T-helper 1 cell treated with Interleukin-12 subunit alpha and Interleukin-12 subunit beta and Interleukin-4 antibody, amounts not matched to agents 30 ng/mL and 1 ng/mL, for 36 hours (primary cell): Measurements from ENCODE around the gene ZNRF2. TPM values are rescaled to one million over a fixed set of nuclear protein-coding genes. Genes with fewer than 3 reads are reported as not detected.

ENCODE experiments used
- intact Hi-C: fragments of 100-400 bp; cut with micrococcal nuclease; formaldehyde crosslinking; loops from one replicate; pipeline ENCODE4 v1.15.1; 2024
- total RNA-seq: library from RNA; stranded (reverse); gene quantifications from 2 replicates; pipeline ENCODE4 v1.2.3, GENCODE V29; 2022

Gene ZNRF2
- total RNA-seq, 1 donor from 2014 or later, result 15.6 TPM

GRCh38 chr7:30313348-30313747, 29.0 kb downstream of the ZNRF2 start:
- intact Hi-C loops, result loop anchor here (1.0 kb wide), 1 partner anchor 8 kb away; no protein-coding TSS in a partner anchor

- intact Hi-C loops, result loop anchor here (1.0 kb wide), 1 partner anchor 8 kb away; no protein-coding TSS in a partner anchor
Measured at GRCh38 chr7:30313793-30314192, 29.4 kb downstream of the ZNRF2 start.

- intact Hi-C loops, result no loop called here
Measured at GRCh38 chr7:30315589-30315988, 31.2 kb downstream of the ZNRF2 start.

GRCh38 chr7:30320392-30320791, 36.0 kb downstream of the ZNRF2 start:
- intact Hi-C loops, result loop anchor here (5.0 kb wide), 1 partner anchor 127 kb away; no protein-coding TSS in a partner anchor

- intact Hi-C loops, result loop anchor here (1.0 to 5.0 kb wide), 2 partner anchors 8 to 126 kb away; no protein-coding TSS in a partner anchor
Measured at GRCh38 chr7:30321089-30321881, 36.9 kb downstream of the ZNRF2 start.

GRCh38 chr7:30321882-30322192, 37.4 kb downstream of the ZNRF2 start:
- intact Hi-C loops, result loop anchor here (1.0 to 5.0 kb wide), 6 partner anchors 8 to 125 kb away; no protein-coding TSS in a partner anchor

- intact Hi-C loops, result loop anchor here (1.0 to 5.0 kb wide), 6 partner anchors 8 to 296 kb away; partner anchors contain the start of gene FKBP14
Measured at GRCh38 chr7:30322271-30323005, 38.0 kb downstream of the ZNRF2 start.

- intact Hi-C loops, result loop anchor here (1.0 to 5.0 kb wide), 3 partner anchors 14 to 297 kb away; partner anchors contain the start of gene FKBP14
Measured at GRCh38 chr7:30323006-30323355, 38.6 kb downstream of the ZNRF2 start.

- intact Hi-C loops, result no loop called here
Measured at GRCh38 chr7:30327813-30328212, 43.4 kb downstream of the ZNRF2 start.

- intact Hi-C loops, result no loop called here
Measured at GRCh38 chr7:30328381-30328780, 44.0 kb downstream of the ZNRF2 start.

GRCh38 chr7:30329716-30330115, 45.3 kb downstream of the ZNRF2 start:
- intact Hi-C loops, result loop anchor here (1.0 to 2.0 kb wide), 4 partner anchors 7 to 43 kb away; no protein-coding TSS in a partner anchor

- intact Hi-C loops, result loop anchor here (1.0 to 2.0 kb wide), 4 partner anchors 8 to 44 kb away; no protein-coding TSS in a partner anchor
Measured at GRCh38 chr7:30330134-30331111, 46.0 kb downstream of the ZNRF2 start.

GRCh38 chr7:30331338-30331737, 46.9 kb downstream of the ZNRF2 start:
- intact Hi-C loops, result loop anchor here (2.0 kb wide), 1 partner anchor 23 kb away; no protein-coding TSS in a partner anchor

- intact Hi-C loops, result no loop called here
Measured at GRCh38 chr7:30332549-30332948, 48.2 kb downstream of the ZNRF2 start.

GRCh38 chr7:30335763-30336487, 51.5 kb downstream of the ZNRF2 start:
- intact Hi-C loops, result no loop called here

GRCh38 chr7:30344513-30344912, 60.1 kb downstream of the ZNRF2 start:
- intact Hi-C loops, result no loop called here

GRCh38 chr7:30347226-30348082, 63.1 kb downstream of the ZNRF2 start:
- intact Hi-C loops, result loop anchor here (1.0 to 5.0 kb wide), 10 partner anchors 17 to 379 kb away; partner anchors contain the start of genes GARS1, MTURN and ZNRF2

- intact Hi-C loops, result loop anchor here (1.0 to 5.0 kb wide), 10 partner anchors 18 to 379 kb away; partner anchors contain the start of genes GARS1, MTURN and ZNRF2
Measured at GRCh38 chr7:30348083-30348560, 63.7 kb downstream of the ZNRF2 start.

- intact Hi-C loops, result loop anchor here (2.0 to 5.0 kb wide), 5 partner anchors 98 to 378 kb away; partner anchors contain the start of genes GARS1 and MTURN
Measured at GRCh38 chr7:30349170-30349569, 64.8 kb downstream of the ZNRF2 start.
